HG03159 (cell line): ENCODE results near the gene ATP6V1C2.
"Not testable (repeated sequence)": the region's sequence is repeated elsewhere in the genome, so short reads cannot be mapped to it uniquely, and the experiment has no call there.

Source experiments
- ATAC-seq: cut with Tn5 transposase; IDR thresholded peaks from one replicate; pipeline ENCODE4 v1.9.1; 2021; ENCODE audit warnings: mild to moderate bottlenecking, moderate library complexity; ENCODE audit not compliant: unreplicated experiment

Gene ATP6V1C2

DNA sequence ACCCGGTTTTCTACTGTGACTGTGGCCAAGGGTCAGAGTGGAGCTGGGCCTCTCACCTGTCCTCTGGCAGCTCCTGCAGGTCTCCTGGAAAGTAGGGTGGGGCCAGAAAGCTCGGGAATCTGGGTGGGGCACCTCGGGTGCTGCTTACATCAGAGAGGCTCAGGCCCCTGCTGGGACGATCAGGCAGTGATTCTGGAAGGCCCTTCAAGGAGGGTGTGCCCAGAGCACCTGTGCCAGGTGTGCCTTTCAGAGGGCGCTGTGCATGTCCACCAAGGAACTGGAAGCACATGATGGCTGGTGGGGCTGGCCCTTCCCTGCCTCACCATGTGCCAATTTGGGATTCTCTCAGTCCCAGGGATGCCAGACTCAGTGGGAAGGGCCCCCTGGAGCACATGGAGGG, 44.0 kb downstream of the ATP6V1C2 start:
- no peak for ATAC-seq

DNA sequence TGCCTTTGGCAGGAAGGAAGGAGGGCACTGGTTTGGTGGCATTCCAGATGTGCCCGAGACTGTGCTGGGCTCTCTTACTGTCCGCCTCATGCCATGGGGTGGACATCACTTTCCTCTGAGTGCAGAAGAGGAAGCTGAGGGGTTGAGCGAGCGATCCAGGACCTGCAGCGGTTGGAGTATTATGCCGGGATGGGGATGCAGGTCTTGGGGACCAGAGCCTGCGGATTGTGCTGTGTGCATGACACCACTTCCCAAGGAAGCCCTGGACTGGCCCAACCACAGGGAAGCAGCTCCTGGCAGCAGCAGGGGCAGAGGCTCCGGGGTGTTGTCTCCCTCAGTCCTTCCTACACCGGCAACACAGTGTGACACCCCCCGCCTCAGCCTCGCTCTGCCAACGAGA, 44.5 kb downstream of the ATP6V1C2 start:
- ATAC-seq, result no peak

- no peak for ATAC-seq
These were observed 46.7 kb downstream of the ATP6V1C2 start for GRCh38 chr2:10768063-10768507.

DNA sequence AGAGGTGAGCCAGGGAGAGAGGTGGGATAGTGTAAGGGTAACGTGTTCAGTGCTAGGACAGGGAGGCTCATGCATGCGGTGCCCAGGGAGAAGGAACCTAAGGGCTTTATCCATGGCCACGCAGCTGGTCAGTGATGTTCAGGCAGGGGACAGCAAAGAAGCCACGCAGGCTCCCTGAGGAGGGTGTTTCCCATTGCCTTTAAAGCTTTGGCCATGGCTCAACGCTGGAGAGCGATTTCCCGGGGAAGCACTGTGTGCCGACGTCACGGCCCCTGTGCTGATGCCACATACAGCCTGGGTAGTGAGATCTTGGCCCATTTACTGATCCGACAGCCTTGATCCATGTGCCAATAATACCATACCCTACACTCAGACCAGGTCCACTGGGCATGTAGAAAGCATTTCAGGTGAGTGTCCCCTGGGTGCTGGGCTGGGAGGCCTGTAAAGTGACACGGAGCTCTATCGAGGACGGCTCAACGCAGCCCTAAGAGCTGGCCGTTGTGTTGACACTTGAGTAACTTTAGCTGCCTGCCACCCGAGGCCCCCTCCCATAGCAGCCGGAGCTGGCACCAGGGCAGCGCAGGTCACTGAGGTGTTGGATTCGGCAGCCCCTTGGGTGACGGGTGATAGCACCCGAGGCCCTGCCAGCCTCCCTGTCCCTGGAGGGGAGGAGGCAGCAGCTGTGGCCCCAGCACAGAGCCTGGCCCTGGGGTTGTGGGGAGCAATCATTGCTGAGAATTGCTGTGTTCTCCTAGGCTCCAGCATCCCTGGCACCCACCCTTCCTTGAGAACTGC, 49.7 kb downstream of the ATP6V1C2 start:
- ATAC-seq, result no peak

DNA sequence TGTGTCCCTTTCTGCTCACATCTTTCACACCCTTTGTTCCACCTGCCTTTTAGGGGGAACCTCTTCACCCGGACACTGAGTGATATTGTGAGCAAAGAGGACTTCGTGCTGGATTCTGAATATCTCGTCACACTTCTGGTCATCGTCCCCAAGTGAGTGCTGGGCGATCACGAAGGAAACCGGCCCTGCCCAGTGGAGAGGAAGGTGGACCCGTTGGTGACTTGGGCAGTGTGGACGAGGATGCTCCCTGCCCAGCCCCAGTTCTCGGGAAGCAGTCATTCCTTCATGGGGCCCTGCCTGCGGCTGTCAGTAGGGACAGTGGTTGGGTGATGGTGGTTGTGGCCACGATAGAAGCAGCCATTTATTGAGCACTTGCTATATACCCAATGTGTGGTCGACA, 50.4 kb downstream of the ATP6V1C2 start:
- ATAC-seq, result no peak

DNA sequence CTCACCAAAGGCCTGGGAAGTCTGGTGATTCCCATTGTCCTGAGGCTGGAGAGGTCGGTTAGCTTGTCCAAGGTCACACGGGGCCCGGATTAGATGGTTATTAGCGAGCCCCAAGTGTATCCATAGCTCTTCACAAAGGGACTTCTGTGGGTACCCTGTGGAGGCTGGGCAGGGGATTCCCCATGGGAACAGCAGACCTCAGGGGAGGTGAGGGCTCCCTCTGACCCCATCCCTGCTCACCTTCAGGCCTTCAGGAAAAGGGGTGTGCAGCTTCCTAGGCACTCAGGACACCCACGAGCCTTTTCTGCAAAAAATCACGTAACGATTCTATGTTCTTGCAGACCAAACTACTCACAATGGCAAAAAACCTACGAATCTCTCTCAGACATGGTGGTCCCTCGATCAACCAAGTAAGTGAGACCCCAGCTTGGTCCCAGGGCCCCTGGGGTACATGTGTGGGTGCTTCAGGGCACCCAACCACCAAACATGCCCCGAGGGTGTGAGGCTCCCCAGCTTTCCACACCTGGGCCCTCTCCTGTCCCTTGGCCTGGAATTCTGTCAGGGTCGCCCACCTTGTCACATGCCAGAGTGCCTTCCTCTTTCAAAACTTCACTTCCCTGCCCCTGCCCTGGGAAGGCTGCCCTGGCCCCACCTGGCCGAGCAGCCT, 50.9 kb downstream of the ATP6V1C2 start:
- ATAC-seq, result no peak

GRCh38 chr2:10772868-10773215, 51.4 kb downstream of the ATP6V1C2 start:
- ATAC-seq, result no peak

DNA sequence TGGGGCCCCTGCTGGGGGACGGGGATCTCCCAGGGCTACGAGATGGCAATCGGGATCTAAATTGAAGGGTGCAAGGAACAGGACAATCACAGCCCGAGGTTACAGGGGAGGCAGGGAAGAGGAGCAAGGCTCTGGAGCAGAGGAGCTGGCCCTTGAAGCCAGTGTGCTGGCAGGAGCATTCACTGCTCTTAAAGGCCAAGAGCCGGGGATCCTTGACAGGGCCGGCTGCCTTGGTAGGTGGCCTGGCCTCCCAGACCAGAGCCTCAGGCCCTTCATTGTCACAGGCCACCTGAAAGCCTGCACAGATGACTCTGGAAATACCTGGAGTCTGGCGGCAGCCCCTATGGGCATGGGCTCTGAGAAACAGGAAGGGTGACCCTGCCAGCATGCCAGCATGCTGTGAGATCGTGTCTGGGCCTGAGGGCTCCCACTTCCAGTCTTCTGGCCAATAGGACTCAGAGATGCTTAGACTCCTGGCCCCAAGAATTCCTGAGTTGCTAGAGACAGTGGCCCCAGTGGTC, 52.5 kb downstream of the ATP6V1C2 start:
- no peak for ATAC-seq

DNA sequence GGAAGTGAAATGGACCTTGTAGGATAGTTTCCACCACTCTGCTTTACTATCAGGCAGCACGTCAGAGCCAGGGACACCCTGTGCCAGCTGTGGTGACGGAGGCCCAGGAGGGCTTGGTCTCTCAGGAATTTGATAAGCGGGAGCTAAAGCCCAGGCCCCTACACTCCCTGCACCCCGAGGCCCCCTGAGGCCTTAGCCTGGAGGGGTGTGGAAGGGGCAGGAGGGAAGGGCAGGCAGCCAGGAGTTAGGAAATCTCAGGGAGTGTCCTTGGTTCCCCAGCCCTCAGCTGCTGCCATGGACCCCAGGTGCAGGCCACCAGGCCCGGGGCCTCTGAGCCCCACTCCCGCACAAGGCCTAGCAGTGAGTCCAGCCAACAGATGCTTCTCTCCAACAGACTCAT, 53.0 kb downstream of the ATP6V1C2 start:
- no peak for ATAC-seq

- no peak for ATAC-seq
These were observed 53.8 kb downstream of the ATP6V1C2 start for GRCh38 chr2:10775021-10775780.

DNA sequence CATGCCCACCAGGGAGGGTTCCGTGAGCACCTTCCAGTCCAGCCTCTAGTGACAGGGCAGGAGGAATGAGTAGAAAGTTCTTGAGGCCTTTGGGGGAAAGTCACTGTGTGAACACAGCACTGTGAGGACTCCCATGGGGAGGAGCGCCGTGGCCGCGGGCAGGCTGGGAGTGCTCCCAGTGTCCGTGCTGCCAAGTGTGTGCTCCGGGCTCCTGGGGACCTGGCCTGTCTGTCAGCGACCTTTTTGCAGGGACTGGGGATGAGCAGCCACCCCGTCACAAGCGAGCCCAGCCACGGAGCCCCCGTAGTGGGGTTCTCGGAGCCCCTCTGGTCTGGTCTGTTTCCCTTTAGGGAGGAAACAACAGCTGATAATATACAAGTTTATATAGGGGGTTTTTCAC, 54.4 kb downstream of the ATP6V1C2 start:
- no peak for ATAC-seq

- ATAC-seq, result no peak
These were observed 55.0 kb downstream of the ATP6V1C2 start for GRCh38 chr2:10776231-10776977.

DNA sequence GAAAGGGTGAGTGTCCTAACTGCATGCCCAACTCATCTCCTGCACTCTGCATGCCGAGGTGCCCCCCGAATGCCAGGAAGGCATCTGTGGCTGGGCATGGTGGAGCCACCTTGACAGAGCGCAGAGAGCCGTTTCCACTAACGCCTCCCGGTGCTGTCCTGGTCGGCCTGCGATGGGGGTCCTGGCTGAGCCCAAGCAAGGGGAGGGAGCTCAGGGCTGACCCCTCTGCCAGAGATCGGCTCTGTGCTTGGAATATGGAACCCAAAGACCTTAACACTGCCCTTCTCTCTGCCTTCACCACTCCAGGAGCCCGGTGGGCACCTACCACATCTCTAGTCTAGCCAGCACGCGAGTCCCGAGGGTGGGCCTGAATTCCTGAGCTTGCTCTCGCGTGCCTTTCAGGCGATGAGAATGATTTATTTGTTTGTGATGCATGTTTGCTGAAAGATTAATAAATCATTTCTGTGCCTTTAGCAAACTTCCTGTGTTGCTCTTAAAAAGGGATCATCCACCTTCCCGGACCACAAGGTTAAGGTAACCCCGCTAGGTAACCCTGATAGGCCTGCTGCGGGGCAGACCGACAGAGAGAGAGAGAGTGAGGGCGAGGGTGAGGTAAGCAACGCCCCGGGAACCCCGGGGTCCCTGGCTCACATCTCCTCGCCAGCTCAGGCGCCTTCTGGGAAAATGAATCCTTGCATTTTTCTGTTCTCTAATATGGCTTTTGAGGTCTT, 55.8 kb downstream of the ATP6V1C2 start:
- ATAC-seq, result no peak

GRCh38 chr2:10777842-10778723, 56.7 kb downstream of the ATP6V1C2 start:
- no peak for ATAC-seq

GRCh38 chr2:10778724-10779115, 57.3 kb downstream of the ATP6V1C2 start:
- ATAC-seq, result no peak

DNA sequence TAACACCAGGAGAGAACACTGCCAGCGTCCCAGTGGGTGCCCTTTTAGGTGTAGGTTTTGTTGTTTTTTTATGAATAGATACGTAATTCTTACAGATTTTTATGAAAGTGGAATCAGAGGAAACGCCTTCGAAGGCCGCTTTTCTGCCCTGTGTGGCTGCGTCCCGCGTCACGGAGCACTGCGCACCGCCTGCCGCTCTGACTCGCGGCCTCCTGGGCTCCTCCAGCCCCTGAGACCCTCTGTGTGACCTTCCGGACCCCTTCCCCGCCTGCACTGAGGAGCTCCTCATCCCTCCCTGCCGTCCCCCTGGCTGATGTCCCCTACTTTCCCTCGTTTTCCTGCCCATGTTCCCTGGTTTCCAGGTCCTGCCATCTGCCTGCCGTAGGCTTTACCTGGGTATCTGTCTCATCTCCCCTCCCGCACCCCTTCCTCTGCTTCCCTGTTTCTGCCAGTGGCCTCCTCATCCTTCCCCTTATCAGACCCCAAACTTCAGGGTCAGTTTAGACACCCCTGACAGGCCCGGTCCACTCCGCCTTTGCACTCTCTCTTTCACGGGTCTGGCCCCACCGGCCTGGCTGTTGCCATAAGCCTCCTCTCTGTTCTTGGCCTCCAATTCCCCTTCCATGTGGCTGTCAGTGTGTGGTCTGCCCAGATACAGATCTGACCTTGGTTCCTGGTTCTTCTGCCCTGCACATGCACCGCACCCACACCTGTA, 58.5 kb downstream of the ATP6V1C2 start:
- ATAC-seq, result no peak

DNA sequence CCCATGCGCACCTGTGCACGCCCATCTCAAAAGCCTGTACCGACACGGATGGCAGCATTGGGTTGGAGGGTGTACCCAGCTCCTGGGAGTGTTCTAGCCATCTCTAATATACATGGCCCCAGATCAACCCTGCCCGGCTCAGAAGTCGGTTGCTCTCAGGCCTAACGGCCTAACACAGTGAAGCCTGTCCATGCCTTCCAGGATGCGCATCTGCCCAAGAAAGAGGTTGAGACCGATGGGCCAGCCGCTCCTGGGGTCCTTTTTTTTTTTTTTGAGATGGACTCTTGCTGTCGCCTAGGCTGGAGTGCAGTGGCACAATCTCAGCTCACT, 59.0 kb downstream of the ATP6V1C2 start:
- no peak for ATAC-seq

GRCh38 chr2:10780821-10781220, 59.4 kb downstream of the ATP6V1C2 start:
- not testable (repeated sequence) for ATAC-seq

- no peak for ATAC-seq
These were observed 60.3 kb downstream of the ATP6V1C2 start for GRCh38 chr2:10781746-10782145.
